HepG2 (cell line): Measurements from ENCODE around the gene ATP5F1E. TPM values are rescaled to one million over a fixed set of nuclear protein-coding genes. Genes with fewer than 3 reads are reported as not detected.

Experiments
- CHCHD3 ChIP-seq: sonication (generic); formaldehyde crosslinking; IDR thresholded peaks from 2 replicates; pipeline ENCODE4 v1.8.0; 2022; ENCODE audit warnings: mild to moderate bottlenecking, missing genetic modification reagents, moderate library complexity
- GFI1 ChIP-seq: sonication (generic); formaldehyde crosslinking; IDR thresholded peaks from 2 replicates; pipeline ENCODE4 v1.5.0; 2020; ENCODE audit warnings: missing genetic modification reagents, mild to moderate bottlenecking, borderline replicate concordance
- HOXA3 ChIP-seq: sonication (generic); formaldehyde crosslinking; IDR thresholded peaks from 2 replicates; pipeline ENCODE4 v1.5.0; 2020; ENCODE audit warnings: missing genetic modification reagents
- KLF12 ChIP-seq: sonication (generic); formaldehyde crosslinking; IDR thresholded peaks from 2 replicates; pipeline ENCODE4 v1.4.0; 2020; ENCODE audit warnings: missing genetic modification reagents, borderline replicate concordance
- MZF1 ChIP-seq: sonication (generic); formaldehyde crosslinking; IDR thresholded peaks from 2 replicates; pipeline ENCODE4 v1.8.1; 2023; ENCODE audit warnings: mild to moderate bottlenecking, missing genetic modification reagents, borderline replicate concordance
- RELA ChIP-seq: sonication (generic); formaldehyde crosslinking; IDR thresholded peaks from 2 replicates; pipeline ENCODE4 v1.4.0; 2020; ENCODE audit warnings: missing genetic modification reagents
- TCF12 ChIP-seq, 2 experiments: fragments of 450-650 bp in 1 of 2; sonication (generic) in 1 of 2; formaldehyde crosslinking in 1 of 2; IDR thresholded peaks; 2 replicates each; pipeline versions ENCODE4 v1.6.1 to v1.8.0; 2017 to 2022; ENCODE audit warnings: antibody characterized with exemption in 1 of 2, mild to moderate bottlenecking in 1 of 2, missing genetic modification reagents in 1 of 2, moderate library complexity in 1 of 2
- ZBTB40 ChIP-seq, 2 experiments: fragments of 450-650 bp in 1 of 2; sonication (generic) in 1 of 2; formaldehyde crosslinking in 1 of 2; IDR thresholded peaks; 2 replicates each; pipeline versions ENCODE4 v1.6.1 to v1.8.0; 2016 to 2022; ENCODE audit warnings: antibody characterized with exemption in 1 of 2, mild to moderate bottlenecking in 1 of 2, missing genetic modification reagents in 1 of 2
- ZBTB7B ChIP-seq: sonication (generic); formaldehyde crosslinking; IDR thresholded peaks from 2 replicates; pipeline ENCODE4 v1.4.0; 2020; ENCODE audit warnings: missing genetic modification reagents
- ZNF713 ChIP-seq: sonication (generic); formaldehyde crosslinking; IDR thresholded peaks from 2 replicates; pipeline ENCODE4 v1.4.0; 2020; ENCODE audit warnings: mild to moderate bottlenecking, missing genetic modification reagents
- ZNF75D ChIP-seq: sonication (generic); formaldehyde crosslinking; IDR thresholded peaks from 2 replicates; pipeline ENCODE4 v1.8.1; 2023; ENCODE audit warnings: missing genetic modification reagents, mild to moderate bottlenecking, borderline replicate concordance
- polyA plus RNA-seq, 8 experiments: library from polyadenylated mRNA; depleted of rRNA in 3 of 8; stranded (reverse) in 7 of 8; unstranded in 1 of 8; fragments of >200 nt; fragmentation: Illumina TruSeq in 4 of 8; extraction: Trizol in 4 of 8; gene quantifications; 2 replicates each; pipeline versions ENCODE4 v1.2.1 to v1.2.3, GENCODE V29; 2011 to 2016; ENCODE audit warnings: low read depth in 4 of 8, missing spikeins in 1 of 8, mixed read lengths in 1 of 8; ENCODE audit not compliant: insufficient read depth in 1 of 8
- total RNA-seq, 5 experiments: library from RNA; depleted of rRNA; stranded (reverse); fragments of >200 nt; fragmentation: Illumina TruSeq; extraction: Trizol; gene quantifications; 2 replicates each; pipeline ENCODE4 v1.2.3, GENCODE V29; 2016; ENCODE audit warnings: low read depth in 1 of 5
- TF ChIP-seq, protein P1 (sequence below): fragments of 450-650 bp; IDR thresholded peaks from 2 replicates; pipeline ENCODE4 v1.6.1; 2016
- TF ChIP-seq, protein P2 (sequence below): sonication (generic); formaldehyde crosslinking; IDR thresholded peaks from 2 replicates; pipeline ENCODE4 v1.4.0; 2020; ENCODE audit warnings: missing genetic modification reagents
- TF ChIP-seq, protein P3 (sequence below): sonication (generic); formaldehyde crosslinking; IDR thresholded peaks from 2 replicates; pipeline ENCODE4 v1.9.0; 2021; ENCODE audit warnings: missing genetic modification reagents, borderline replicate concordance

Gene ATP5F1E
- total and polyA plus RNA-seq, 2 of the 13 experiments (the other 11 are each of a cell fraction or from before 2014, with no cell fraction given): 121 to 134 TPM

DNA sequence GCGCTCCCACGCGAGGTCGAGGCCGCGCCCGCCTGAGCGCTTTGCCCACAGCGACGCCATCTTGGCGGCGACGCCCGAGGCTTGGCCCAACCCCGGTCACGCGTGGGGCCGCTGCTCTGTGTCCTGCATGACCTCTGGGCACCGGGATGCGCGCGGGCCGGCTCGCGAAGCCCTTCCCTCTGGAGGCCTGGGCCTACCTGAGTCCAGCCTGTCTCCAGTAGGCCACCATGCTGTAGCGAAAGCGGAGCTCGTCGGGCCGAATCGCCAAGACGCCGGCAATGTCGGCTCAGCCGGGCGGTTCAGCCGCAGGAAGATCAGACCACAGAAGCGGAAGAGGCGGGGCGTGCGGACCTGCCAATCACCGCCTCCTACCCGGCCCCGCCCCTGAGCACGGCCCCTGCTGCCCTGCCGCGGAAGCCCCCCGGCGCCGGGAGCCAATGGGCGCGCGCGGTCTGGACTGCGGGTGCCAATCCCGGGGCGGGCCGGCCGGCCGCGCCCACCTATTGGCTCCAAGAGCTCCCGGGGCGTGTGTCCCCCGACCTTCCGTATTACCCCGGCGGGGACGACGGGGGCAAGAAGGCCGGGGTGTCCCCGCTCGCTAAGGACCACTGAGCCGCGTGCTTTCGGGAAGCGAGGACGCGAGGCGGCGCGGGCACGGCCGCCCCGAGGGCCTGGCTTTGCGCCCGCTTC lies at the start of gene ATP5F1E (continued):
- TF ChIP-seq, protein P1, sequence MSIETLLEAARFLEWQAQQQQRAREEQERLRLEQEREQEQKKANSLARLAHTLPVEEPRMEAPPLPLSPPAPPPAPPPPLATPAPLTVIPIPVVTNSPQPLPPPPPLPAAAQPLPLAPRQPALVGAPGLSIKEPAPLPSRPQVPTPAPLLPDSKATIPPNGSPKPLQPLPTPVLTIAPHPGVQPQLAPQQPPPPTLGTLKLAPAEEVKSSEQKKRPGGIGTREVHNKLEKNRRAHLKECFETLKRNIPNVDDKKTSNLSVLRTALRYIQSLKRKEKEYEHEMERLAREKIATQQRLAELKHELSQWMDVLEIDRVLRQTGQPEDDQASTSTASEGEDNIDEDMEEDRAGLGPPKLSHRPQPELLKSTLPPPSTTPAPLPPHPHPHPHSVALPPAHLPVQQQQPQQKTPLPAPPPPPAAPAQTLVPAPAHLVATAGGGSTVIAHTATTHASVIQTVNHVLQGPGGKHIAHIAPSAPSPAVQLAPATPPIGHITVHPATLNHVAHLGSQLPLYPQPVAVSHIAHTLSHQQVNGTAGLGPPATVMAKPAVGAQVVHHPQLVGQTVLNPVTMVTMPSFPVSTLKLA: no peak
- TF ChIP-seq ZBTB7B (CRISPR knock-in tag): peak; percentile 82; the same call in 1 of the 2 replicates
- peak; percentile 94; the same call in 1 of the 2 replicates for TF ChIP-seq CHCHD3
- TF ChIP-seq TCF12 (IDR thresholded peaks at IDR 0.05): no peak
- TF ChIP-seq TCF12 (CRISPR knock-in tag; IDR thresholded peaks at IDR 0.05): peak; percentile 94
- TF ChIP-seq, protein P2, sequence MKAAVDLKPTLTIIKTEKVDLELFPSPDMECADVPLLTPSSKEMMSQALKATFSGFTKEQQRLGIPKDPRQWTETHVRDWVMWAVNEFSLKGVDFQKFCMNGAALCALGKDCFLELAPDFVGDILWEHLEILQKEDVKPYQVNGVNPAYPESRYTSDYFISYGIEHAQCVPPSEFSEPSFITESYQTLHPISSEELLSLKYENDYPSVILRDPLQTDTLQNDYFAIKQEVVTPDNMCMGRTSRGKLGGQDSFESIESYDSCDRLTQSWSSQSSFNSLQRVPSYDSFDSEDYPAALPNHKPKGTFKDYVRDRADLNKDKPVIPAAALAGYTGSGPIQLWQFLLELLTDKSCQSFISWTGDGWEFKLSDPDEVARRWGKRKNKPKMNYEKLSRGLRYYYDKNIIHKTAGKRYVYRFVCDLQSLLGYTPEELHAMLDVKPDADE (CRISPR knock-in tag): peak; percentile 92
- TF ChIP-seq ZNF713 (CRISPR knock-in tag): peak; percentile 96
- TF ChIP-seq HOXA3: peak; percentile 98
- TF ChIP-seq ZBTB40 (IDR thresholded peaks at IDR 0.05): no peak
- TF ChIP-seq ZBTB40 (CRISPR knock-in tag; IDR thresholded peaks at IDR 0.05): peak; percentile 79
- TF ChIP-seq KLF12 (CRISPR knock-in tag): peak; percentile 97
- TF ChIP-seq ZNF75D (CRISPR knock-in tag): no peak
- TF ChIP-seq, protein P3, sequence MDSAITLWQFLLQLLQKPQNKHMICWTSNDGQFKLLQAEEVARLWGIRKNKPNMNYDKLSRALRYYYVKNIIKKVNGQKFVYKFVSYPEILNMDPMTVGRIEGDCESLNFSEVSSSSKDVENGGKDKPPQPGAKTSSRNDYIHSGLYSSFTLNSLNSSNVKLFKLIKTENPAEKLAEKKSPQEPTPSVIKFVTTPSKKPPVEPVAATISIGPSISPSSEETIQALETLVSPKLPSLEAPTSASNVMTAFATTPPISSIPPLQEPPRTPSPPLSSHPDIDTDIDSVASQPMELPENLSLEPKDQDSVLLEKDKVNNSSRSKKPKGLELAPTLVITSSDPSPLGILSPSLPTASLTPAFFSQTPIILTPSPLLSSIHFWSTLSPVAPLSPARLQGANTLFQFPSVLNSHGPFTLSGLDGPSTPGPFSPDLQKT (CRISPR knock-in tag): no peak
- TF ChIP-seq RELA (CRISPR knock-in tag): no peak; the same call in 1 of the 2 replicates
- no peak for TF ChIP-seq MZF1 (CRISPR knock-in tag)
- TF ChIP-seq GFI1: peak; percentile 84; the same call in 1 of the 2 replicates
